ENCODE results near the gene ZNF609.

DNA sequence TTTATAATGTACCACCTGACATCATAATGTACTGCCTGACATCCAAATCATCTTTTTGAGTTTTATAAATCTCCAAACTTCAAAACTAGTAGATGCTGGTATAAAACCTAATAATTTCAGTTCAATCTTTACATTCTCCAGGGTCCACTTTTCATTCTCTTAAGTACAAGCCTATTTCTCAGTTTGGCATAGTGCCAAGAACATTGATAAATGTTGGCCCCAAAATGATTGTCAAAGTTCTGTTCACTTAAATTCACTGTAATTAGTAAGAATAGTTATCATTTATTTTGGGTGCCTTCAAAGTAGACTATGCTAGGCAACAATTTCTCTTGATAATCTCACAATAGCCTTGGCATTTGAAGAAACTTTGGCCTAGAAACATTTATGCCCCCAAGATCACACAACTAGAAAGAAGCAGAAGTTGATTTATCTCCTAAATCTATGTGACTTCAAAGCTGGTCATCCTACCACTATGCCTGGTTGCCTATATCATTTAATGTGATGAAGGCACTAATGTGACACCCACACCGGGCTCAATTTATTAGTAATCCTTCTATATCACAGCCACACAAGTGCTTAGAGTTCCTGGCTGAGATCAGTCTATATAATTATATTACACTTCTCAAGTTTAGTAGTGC lies 101.7 kb downstream of the ZNF609 start:
- TF ChIP-seq EZH2phosphoT487 (IDR thresholded peaks at IDR 0.05; ENCODE audit: borderline replicate concordance, low read length): no peak
- TF ChIP-seq CTCF (conservative IDR thresholded peaks at IDR 0.05; ENCODE audit: low read depth, low read length): no peak
